Lung (tissue), 12 donors: ENCODE measurements around the gene LAMA1. TPM values are rescaled to one million over a fixed set of nuclear protein-coding genes. Genes with fewer than 3 reads are reported as not detected.

Source experiments
- ATAC-seq: fragments of 200-7000 bp; cut with Tn5 transposase; one replicate; pipeline ENCODE4 v1.9.1; 2020; ENCODE audit warnings: moderate number of reproducible peaks; ENCODE audit not compliant: insufficient read depth, low FRiP score
- DNase-seq, 3 donors: peaks; one replicate each; pipeline ENCODE4 v3.0.0-alpha.2; 2013 to 2017
- H3K27ac ChIP-seq, 2 donors: one replicate each; pipeline ENCODE4 v1.5.1; 2013; ENCODE audit warnings: mild to moderate bottlenecking in 2 of 2, moderate library complexity in 2 of 2, control low read depth in 1 of 2, inconsistent platforms in 1 of 2, low read depth in 1 of 2, low read length in 1 of 2
- H3K27me3 ChIP-seq, 3 donors: one replicate each; pipeline ENCODE4 v1.5.1; 2013; ENCODE audit warnings: low read length in 2 of 3; ENCODE audit not compliant: control insufficient read depth in 3 of 3, insufficient read depth in 3 of 3
- H3K36me3 ChIP-seq, 4 donors: one replicate each; pipeline ENCODE4 v1.5.1; 2013; ENCODE audit warnings: low read length in 4 of 4, mild to moderate bottlenecking in 1 of 4, moderate library complexity in 1 of 4; ENCODE audit not compliant: control insufficient read depth in 4 of 4, insufficient read depth in 4 of 4
- H3K4me1 ChIP-seq, 5 donors: one replicate each; pipeline ENCODE4 v1.5.1; 2013; ENCODE audit warnings: low read length in 5 of 5, mild to moderate bottlenecking in 2 of 5, moderate library complexity in 1 of 5; ENCODE audit not compliant: control insufficient read depth in 5 of 5, insufficient read depth in 5 of 5
- H3K4me3 ChIP-seq: one replicate; pipeline ENCODE4 v1.5.1; 2013; ENCODE audit warnings: mild to moderate bottlenecking, control low read depth, moderate library complexity
- H3K9ac ChIP-seq, 2 donors: one replicate each; pipeline ENCODE4 v1.5.1; 2013; ENCODE audit warnings: low read length in 2 of 2, control low read depth in 1 of 2; ENCODE audit not compliant: insufficient read depth in 1 of 2
- H3K9me3 ChIP-seq, 4 donors: one replicate each; pipeline ENCODE4 v1.5.1; 2013; ENCODE audit warnings: low read length in 3 of 4, mild to moderate bottlenecking in 1 of 4, moderate library complexity in 1 of 4; ENCODE audit not compliant: control insufficient read depth in 4 of 4, insufficient read depth in 3 of 4
- WGBS, 2 donors: extraction: QIAGEN DNeasy Blood & Tissue Kit; methylation state at CpG; one replicate each; pipeline ENCODE4 v1.1.7; 2013; 5-methylcytosine and 5-hydroxymethylcytosine counted together
- polyA plus RNA-seq, 2 donors: library from polyadenylated mRNA; stranded (reverse); fragments of 200-250 nt; gene quantifications; one replicate each; pipeline ENCODE4 v1.2.1, GENCODE V29; 2013
- total RNA-seq, 2 donors: library from RNA; depleted of rRNA in 1 of 2; stranded (reverse); fragments of >200 nt in 1 of 2; gene quantifications; one replicate each; pipeline ENCODE4 v1.2.1, GENCODE V29; 2014 to 2021
- TF ChIP-seq, protein P1 (sequence below): IDR thresholded peaks from 2 replicates; pipeline ENCODE4 v1.5.1; 2012; ENCODE audit warnings: mild to moderate bottlenecking; ENCODE audit errors: control extremely low read depth, extremely low read depth
- donor health status: control.
- donor health status: control.
- donor health status: Bipolar disorder and iron deficiency.
- donor health status: healthy.
- donor health status: DM: yes; HTN: yes; CAD: no.

The LAMA1 gene
- total and polyA plus RNA-seq, 4 donors = 0.66 to 2.8 (median 1.7) TPM

DNA sequence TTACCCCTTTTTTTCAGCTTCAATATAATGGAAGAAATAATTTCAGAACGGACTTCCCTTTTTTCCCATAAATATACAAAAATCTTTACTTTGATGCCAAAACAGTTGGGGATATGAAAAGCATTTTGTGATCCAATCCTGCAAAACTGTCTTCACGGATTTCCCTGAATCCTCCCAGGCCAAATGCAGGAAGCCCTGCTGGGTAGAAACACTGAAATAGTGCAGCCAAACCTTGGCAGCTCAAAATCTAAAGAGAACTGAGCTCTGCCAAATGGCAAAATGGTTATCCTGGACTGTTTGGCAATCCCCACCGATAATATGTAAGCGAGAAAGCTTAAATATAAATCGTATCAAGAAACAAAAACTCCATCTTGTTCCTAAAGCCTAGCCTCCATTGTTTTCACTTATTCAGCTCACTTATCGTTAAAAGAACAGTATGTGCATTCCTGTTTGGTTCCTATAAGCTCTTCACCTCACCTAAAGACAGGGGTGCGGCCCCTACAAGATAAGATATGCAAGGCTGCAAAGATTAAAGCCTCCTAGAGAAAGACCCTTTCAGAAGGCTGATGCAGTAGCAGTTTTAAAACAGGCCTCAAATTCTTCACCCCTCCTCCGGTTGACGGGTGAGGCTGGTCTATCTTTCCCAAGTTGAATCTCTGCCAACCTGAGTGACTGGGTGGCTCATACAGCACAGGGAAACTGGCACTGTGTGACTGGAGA is 48.6 kb downstream of the LAMA1 start:
- no peak overlapping the region for H3K4me3 ChIP-seq
- no peak for DNase-seq
- no peaks in the 10 kb centered on the region for H3K27me3 ChIP-seq
- H3K9ac ChIP-seq = no peak overlapping the region
- 89 to 92% methylated on average over 9 of the region's 9 CpGs for WGBS, 2 donors
- H3K9me3 ChIP-seq = peaks cover 0 to 5% (median 0%) of the 10 kb centered on the region in 4 donors
- no peak for ATAC-seq
- H3K27ac ChIP-seq = no peak overlapping the region
- H3K36me3 ChIP-seq = no peaks in the 10 kb centered on the region
- peaks cover 0 to 6% (median 0%) of the 10 kb centered on the region in 5 donors for H3K4me1 ChIP-seq
- TF ChIP-seq, protein P1, sequence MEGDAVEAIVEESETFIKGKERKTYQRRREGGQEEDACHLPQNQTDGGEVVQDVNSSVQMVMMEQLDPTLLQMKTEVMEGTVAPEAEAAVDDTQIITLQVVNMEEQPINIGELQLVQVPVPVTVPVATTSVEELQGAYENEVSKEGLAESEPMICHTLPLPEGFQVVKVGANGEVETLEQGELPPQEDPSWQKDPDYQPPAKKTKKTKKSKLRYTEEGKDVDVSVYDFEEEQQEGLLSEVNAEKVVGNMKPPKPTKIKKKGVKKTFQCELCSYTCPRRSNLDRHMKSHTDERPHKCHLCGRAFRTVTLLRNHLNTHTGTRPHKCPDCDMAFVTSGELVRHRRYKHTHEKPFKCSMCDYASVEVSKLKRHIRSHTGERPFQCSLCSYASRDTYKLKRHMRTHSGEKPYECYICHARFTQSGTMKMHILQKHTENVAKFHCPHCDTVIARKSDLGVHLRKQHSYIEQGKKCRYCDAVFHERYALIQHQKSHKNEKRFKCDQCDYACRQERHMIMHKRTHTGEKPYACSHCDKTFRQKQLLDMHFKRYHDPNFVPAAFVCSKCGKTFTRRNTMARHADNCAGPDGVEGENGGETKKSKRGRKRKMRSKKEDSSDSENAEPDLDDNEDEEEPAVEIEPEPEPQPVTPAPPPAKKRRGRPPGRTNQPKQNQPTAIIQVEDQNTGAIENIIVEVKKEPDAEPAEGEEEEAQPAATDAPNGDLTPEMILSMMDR = no peak

DNA sequence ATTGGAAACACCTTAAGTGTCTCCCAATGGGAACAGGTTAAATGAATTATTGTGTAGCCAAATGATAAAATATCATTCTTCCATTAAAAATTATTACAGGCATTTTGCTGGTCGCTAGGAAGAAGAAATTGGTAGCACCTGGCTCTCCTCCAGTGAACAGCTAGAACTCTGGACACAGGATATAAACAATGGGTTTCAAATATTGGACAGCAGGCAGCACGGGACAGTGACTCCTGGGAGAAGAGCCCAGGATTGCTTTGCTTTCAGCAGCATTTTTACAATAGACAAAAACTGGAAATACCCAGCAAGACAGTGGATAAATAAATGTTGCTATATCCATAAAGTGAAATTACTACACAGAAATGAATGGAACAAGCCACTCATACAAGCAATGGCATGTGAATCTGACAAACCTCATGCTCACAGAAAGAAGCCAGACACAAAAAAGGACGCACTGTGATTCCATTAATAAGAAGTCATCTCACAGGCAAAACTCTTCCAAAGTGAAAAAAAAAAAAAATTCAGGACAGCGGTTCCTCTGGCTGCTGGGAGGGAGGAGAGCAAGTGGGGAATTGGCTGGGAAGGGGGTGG is 50.5 kb downstream of the LAMA1 start:
- 58 to 68% methylated on average over 4 of the region's 4 CpGs for WGBS, 2 donors

DNA sequence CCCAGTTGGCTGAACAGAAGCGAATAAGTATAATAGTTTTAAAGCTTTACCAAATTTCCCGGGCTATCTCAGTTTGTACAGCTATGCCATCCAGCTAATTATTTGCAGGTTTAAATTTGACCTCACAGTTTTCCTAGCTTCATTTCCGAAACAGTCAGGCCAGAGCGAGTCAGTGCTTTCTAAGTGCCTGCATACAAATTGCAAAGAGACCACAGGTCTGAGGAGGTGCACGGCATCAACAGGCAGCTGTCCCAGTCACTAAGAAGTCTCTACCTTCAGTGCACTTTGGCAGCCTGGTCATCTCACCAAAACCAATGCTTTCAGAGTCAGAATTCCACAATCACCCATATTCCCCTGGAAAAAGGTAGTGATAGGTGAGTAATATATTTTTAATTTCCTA is 51.9 kb downstream of the LAMA1 start:
- TF ChIP-seq, protein P1 = no peak
- no peak overlapping the region for H3K4me3 ChIP-seq
- 92 to 94% methylated on average over 5 of the region's 5 CpGs for WGBS, 2 donors
- H3K4me1 ChIP-seq = peaks cover 0 to 6% (median 3%) of the 10 kb centered on the region in 5 donors
- no peak for DNase-seq
- ATAC-seq = no peak
- no peak overlapping the region for H3K27ac ChIP-seq
- no peak overlapping the region for H3K9ac ChIP-seq
- H3K9me3 ChIP-seq = peaks cover 0 to 3% (median 0%) of the 10 kb centered on the region in 4 donors
- H3K27me3 ChIP-seq = no peaks in the 10 kb centered on the region
- no peaks in the 10 kb centered on the region for H3K36me3 ChIP-seq

More for the DNA sequence above, 50.5 kb downstream of the LAMA1 start:
- no peaks in the 10 kb centered on the region for H3K27me3 ChIP-seq
- H3K4me3 ChIP-seq = no peak overlapping the region
- H3K9me3 ChIP-seq = peaks cover 0 to 3% (median 0%) of the 10 kb centered on the region in 4 donors
- DNase-seq = peak in 1 of 3 donors; percentile 36
- no peaks in the 10 kb centered on the region for H3K36me3 ChIP-seq
- TF ChIP-seq, protein P1 = no peak
- H3K9ac ChIP-seq = no peak overlapping the region
- no peak overlapping the region for H3K27ac ChIP-seq
- no peak for ATAC-seq
- peaks cover 0 to 6% (median 3%) of the 10 kb centered on the region in 5 donors for H3K4me1 ChIP-seq
